Loucy (cell line): ENCODE data around the gene CCIN.

ENCODE experiments used
- CTCF ChIP-seq: fragments of 200-600 bp; sonication (generic); conservative IDR thresholded peaks from 2 replicates; pipeline ENCODE4 v1.5.1; 2014; ENCODE audit warnings: mild to moderate bottlenecking, antibody characterized with exemption, low read length
- EZH2phosphoT487 ChIP-seq: fragments of 200-600 bp; IDR thresholded peaks from 2 replicates; pipeline ENCODE4 v1.6.1; 2018; ENCODE audit warnings: antibody characterized with exemption, mild to moderate bottlenecking, moderate library complexity, borderline replicate concordance

DNA sequence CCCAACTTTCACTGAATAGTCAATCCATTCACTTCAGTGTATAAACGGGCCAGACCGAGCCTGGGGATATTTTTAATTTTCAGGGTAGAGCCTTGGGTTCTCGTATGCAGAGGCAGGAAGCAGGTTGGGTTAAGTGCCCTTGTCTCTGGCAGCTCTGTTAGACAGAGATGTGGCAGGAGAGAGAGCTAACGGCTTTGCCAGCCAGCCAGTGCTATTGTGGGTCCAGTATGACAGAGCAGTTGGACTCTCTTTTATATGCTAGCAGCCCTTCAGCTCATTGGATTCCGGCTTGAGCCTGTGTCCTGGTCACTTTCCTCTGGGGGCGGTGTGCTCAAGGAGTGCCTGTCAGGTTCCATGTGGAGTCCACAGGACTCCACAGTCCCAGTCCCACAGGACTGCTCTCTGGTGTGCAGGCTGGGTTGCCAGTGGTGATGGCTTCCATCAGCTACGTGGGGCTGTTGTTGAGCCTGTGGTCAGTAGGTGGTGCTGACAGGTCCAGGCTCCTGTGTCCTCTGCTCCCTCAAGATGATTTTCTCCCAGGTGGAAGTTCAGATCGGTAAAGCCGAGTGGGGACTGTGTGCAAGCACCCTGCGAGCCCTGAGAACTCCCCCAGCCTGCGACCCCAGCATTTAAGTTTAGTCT, 35.8 kb downstream of the CCIN start:
- 0 out of 2 replicates have a peak, but pooled peaks have one; percentile 27 for TF ChIP-seq CTCF
- no peak for TF ChIP-seq EZH2phosphoT487
